Lower leg skin (tissue), 3 donors: ENCODE data around the gene FOXB1.

Experiments used
- CTCF ChIP-seq, 3 donors: fragments of 450-650 bp; IDR thresholded peaks; one replicate each; pipeline ENCODE4 v1.5.1; 2016; ENCODE audit warnings: antibody characterized with exemption in 3 of 3, mild to moderate bottlenecking in 3 of 3, moderate library complexity in 2 of 3
- POLR2A ChIP-seq, 2 donors: fragments of 450-650 bp; IDR thresholded peaks; one replicate each; pipeline ENCODE4 v1.6.1; 2016 to 2017; ENCODE audit warnings: antibody characterized with exemption in 2 of 2, mild to moderate bottlenecking in 1 of 2, moderate library complexity in 1 of 2

GRCh38 chr15:59999612-60000112 lies 4.4 kb upstream of the FOXB1 start:
- TF ChIP-seq CTCF (IDR thresholded peaks at IDR 0.05) = no peak
- no peak for TF ChIP-seq POLR2A (IDR thresholded peaks at IDR 0.05)
